Fibroblast of lung (primary cell): ENCODE data around the gene ACKR2. TPM values are rescaled to one million over a fixed set of nuclear protein-coding genes. Genes with fewer than 3 reads are reported as not detected.

ENCODE experiments used
- DNase-seq, 2 donors: peaks; one replicate each; pipeline versions ENCODE4 v3.0.0 to v3.0.0-alpha.2; 2010; ENCODE audit warnings: low read depth in 2 of 2
- H2AFZ ChIP-seq: 2 replicates; pipeline ENCODE4 v1.5.1; 2012; ENCODE audit warnings: low read length, control low read depth, inconsistent platforms
- H3K27ac ChIP-seq: 2 replicates; pipeline ENCODE4 v1.5.1; 2011; ENCODE audit warnings: low read length, control low read depth; ENCODE audit not compliant: insufficient read depth
- H3K27me3 ChIP-seq: 2 replicates; pipeline ENCODE4 v1.5.1; 2011; ENCODE audit warnings: mild to moderate bottlenecking, low read length; ENCODE audit not compliant: control insufficient read depth, insufficient read depth
- H3K36me3 ChIP-seq: 2 replicates; pipeline ENCODE4 v1.5.1; 2011; ENCODE audit warnings: low read length; ENCODE audit not compliant: control insufficient read depth, insufficient read depth
- H3K4me1 ChIP-seq: 2 replicates; pipeline ENCODE4 v1.5.1; 2011; ENCODE audit warnings: low read length; ENCODE audit not compliant: control insufficient read depth, insufficient read depth; ENCODE audit errors: extremely low read depth
- H3K4me2 ChIP-seq: 2 replicates; pipeline ENCODE4 v1.5.1; 2011; ENCODE audit warnings: low read length, control low read depth; ENCODE audit not compliant: insufficient read depth; ENCODE audit errors: extremely low read depth
- H3K4me3 ChIP-seq, 4 experiments: fragments of 200-600 bp in 1 of 4; sonication (generic) in 1 of 4; replicated peaks in 1 of 4; 2 replicates each; pipeline ENCODE4 v1.5.1; 2011 to 2016; ENCODE audit warnings: low read length in 4 of 4, low read depth in 3 of 4, mild to moderate bottlenecking in 3 of 4, control low read depth in 2 of 4, inconsistent platforms in 1 of 4, mixed read lengths in 1 of 4; ENCODE audit not compliant: insufficient read depth in 1 of 4; ENCODE audit errors: control extremely low read depth in 1 of 4
- H3K79me2 ChIP-seq: 2 replicates; pipeline ENCODE4 v1.5.1; 2012; ENCODE audit warnings: mild to moderate bottlenecking, low read length, inconsistent platforms; ENCODE audit not compliant: control insufficient read depth, insufficient read depth
- H3K9ac ChIP-seq: 2 replicates; pipeline ENCODE4 v1.5.1; 2011; ENCODE audit warnings: mild to moderate bottlenecking, low read length, control low read depth; ENCODE audit not compliant: insufficient read depth
- H3K9me3 ChIP-seq: 2 replicates; pipeline ENCODE4 v1.5.1; 2012; ENCODE audit warnings: low read depth, low read length; ENCODE audit not compliant: control insufficient read depth, insufficient read depth
- H4K20me1 ChIP-seq: 2 replicates; pipeline ENCODE4 v1.5.1; 2011; ENCODE audit warnings: low read length; ENCODE audit not compliant: control insufficient read depth, insufficient read depth; ENCODE audit errors: extremely low read depth
- EZH2 ChIP-seq: IDR thresholded peaks from 2 replicates; pipeline ENCODE4 v1.5.1; 2012; ENCODE audit warnings: low read length, control low read depth, mild to moderate bottlenecking; ENCODE audit errors: missing control alignments
- polyA plus RNA-seq, 2 donors: library from polyadenylated mRNA; depleted of rRNA in 1 of 2; stranded (reverse) in 1 of 2; unstranded in 1 of 2; fragments of >200 nt; gene quantifications; 2 replicates each; pipeline ENCODE4 v1.2.1, GENCODE V29; 2011 to 2012; ENCODE audit warnings: missing spikeins in 1 of 2
- total RNA-seq: library from RNA; depleted of rRNA; stranded (reverse); fragments of >200 nt; gene quantifications from 2 replicates; pipeline ENCODE4 v1.2.1, GENCODE V29; 2014
- TF ChIP-seq, protein P1 (sequence below), 2 donors: IDR thresholded peaks in 1 of 2; conservative IDR thresholded peaks in 1 of 2; 1 replicate in 1 of 2; 2 replicates in 1 of 2; pipeline ENCODE4 v1.5.1; 2011 to 2012; ENCODE audit warnings: low read length in 2 of 2, control low read depth in 1 of 2, inconsistent platforms in 1 of 2, low read depth in 1 of 2, mild to moderate bottlenecking in 1 of 2

ACKR2 gene
- total and polyA plus RNA-seq, 2 donors (not counting 1 experiment from before 2014, with no cell fraction given): under 0.01 to 0.19 TPM

DNA sequence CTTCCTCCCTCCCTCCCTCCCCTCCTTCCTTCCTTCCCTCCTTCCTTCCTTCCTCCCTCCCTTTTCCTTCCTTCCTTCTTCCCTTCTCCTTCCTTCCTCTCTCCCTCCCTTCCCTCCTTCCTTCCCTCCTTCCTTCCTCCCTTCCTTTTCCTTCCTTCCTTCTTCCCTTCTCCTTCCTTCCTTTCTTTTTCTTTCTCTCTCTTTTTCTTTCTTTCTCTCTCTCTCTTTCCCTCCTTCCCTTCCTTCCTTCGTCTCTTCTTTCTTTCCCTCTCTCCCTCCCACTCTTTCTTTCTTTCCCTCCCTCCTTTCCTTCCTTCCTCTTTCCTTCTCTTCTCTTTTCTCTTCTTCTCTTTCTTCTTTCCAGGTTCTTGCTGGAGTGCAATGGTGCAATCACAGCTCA lies 94.8 kb downstream of the ACKR2 start:
- Histone ChIP-seq H3K4me2 (no peak overlapping the region), H3K4me3 (no peak overlapping the region), H2AFZ (no peak overlapping the region), H3K4me1 (no peaks in the 10 kb centered on the region), H3K79me2 (no peaks in the 10 kb centered on the region), H3K36me3 (no peaks in the 10 kb centered on the region), H3K27ac (no peak overlapping the region), H3K27me3 (peaks cover 17% of the 10 kb centered on the region), H3K9me3 (no peaks in the 10 kb centered on the region), H3K9ac (no peak overlapping the region), H4K20me1 (no peaks in the 10 kb centered on the region)
- no peak for TF ChIP-seq EZH2
- TF ChIP-seq, protein P1, sequence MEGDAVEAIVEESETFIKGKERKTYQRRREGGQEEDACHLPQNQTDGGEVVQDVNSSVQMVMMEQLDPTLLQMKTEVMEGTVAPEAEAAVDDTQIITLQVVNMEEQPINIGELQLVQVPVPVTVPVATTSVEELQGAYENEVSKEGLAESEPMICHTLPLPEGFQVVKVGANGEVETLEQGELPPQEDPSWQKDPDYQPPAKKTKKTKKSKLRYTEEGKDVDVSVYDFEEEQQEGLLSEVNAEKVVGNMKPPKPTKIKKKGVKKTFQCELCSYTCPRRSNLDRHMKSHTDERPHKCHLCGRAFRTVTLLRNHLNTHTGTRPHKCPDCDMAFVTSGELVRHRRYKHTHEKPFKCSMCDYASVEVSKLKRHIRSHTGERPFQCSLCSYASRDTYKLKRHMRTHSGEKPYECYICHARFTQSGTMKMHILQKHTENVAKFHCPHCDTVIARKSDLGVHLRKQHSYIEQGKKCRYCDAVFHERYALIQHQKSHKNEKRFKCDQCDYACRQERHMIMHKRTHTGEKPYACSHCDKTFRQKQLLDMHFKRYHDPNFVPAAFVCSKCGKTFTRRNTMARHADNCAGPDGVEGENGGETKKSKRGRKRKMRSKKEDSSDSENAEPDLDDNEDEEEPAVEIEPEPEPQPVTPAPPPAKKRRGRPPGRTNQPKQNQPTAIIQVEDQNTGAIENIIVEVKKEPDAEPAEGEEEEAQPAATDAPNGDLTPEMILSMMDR (conservative IDR thresholded peaks at IDR 0.05 in 1 of 2, IDR thresholded peaks at IDR 0.05 in 1 of 2; ENCODE audit: low read depth in 1 of 2, low read length in 2 of 2): no peak
- no peak for DNase-seq

DNA sequence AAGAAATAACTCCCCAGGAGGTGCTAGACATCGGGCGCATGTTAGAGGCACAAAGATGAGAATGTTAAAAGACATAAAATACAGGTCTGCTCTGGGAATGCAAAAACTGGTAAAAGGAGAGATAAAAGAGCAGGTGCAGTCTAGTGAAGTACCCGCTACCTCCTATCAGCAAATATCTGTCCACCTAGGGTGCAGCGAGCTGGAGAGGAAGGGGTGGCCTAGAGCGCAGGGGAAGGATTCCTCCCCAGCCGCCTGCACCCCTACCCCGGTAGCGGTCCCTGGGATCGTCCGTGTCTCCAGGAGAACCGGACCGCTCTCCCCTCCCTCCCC lies 96.5 kb downstream of the ACKR2 start:
- Histone ChIP-seq H3K27ac (no peak overlapping the region), H3K79me2 (no peaks in the 10 kb centered on the region), H2AFZ (no peak overlapping the region), H3K4me1 (no peaks in the 10 kb centered on the region), H3K27me3 (peaks cover 17% of the 10 kb centered on the region), H3K9ac (no peak overlapping the region), H3K9me3 (no peaks in the 10 kb centered on the region), H3K4me3 (peak overlapping the region in 3 of 4 experiments; percentile 6 to 62 (median 55)), H3K4me2 (no peak overlapping the region), H3K36me3 (no peaks in the 10 kb centered on the region), H4K20me1 (no peaks in the 10 kb centered on the region)
- TF ChIP-seq, protein P1 (conservative IDR thresholded peaks at IDR 0.05 in 1 of 2, IDR thresholded peaks at IDR 0.05 in 1 of 2; ENCODE audit: low read depth in 1 of 2, low read length in 2 of 2): no peak
- no peak for TF ChIP-seq EZH2
- DNase-seq: peak in 1 of 2 donors; percentile 4

DNA sequence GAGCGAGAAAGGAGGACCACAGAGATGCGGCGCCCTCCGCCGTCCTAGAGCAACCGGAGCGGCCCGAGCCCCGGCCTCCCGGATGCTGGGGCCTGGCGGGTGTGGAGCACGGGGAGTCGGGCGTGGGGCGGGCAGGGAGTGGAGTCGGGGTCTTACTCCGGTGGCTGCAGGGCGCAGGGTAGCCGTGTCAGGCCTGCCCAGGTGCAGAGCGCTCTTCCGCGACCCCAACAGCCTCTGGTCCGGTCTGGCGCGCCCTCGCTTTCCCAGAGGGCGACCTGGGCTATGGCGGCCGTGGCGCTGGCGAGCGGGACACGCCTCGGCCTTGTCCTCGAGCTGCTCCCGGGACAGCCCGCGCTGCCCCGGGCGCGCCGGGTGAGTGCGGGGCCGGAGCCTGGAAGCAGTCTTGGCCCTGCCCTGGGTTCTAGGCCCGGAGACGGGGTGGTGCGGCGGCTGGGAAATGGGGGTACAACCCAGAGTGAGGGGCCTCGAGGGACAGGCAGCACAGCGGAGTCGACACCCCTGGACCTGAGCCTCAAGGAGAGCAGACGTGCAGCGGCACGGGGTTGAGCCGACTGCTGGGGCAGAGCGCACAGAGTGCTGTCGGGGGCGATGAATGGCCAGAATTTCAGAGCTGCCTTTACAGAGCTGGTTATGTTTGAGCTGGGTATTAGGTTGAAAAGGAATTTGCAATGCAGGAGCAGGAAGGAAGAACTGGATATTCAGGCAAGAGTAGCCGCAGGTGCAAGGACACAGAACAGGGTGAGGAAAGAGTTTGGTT lies 97.0 kb downstream of the ACKR2 start, which contains the start of gene ZNF662:
TSS of gene ZNF662 (plus strand) at position 73 of the 778 bp plus-strand sequence. CDS start 1,973 bp downstream, outside the sequence.
- H3K4me2 ChIP-seq: peak within 1 kb of the TSS; percentile 42
- no peak within 1 kb of the TSS for H3K27ac ChIP-seq
- H2AFZ ChIP-seq: peak within 1 kb of the TSS; percentile 39
- peak within 1 kb of the TSS; percentile 6 to 62 (median 42) for H3K4me3 ChIP-seq
- no peaks in the 10 kb centered on the region for H3K36me3 ChIP-seq
- H4K20me1 ChIP-seq: no peaks in the 10 kb centered on the region
- no peaks in the 10 kb centered on the region for H3K4me1 ChIP-seq
- peak; percentile 21 for TF ChIP-seq EZH2
- TF ChIP-seq, protein P1 (conservative IDR thresholded peaks at IDR 0.05 in 1 of 2, IDR thresholded peaks at IDR 0.05 in 1 of 2; ENCODE audit: low read depth in 1 of 2, low read length in 2 of 2): no peak
- no peaks in the 10 kb centered on the region for H3K79me2 ChIP-seq
- H3K9ac ChIP-seq: peak within 1 kb of the TSS; percentile 45
- no peaks in the 10 kb centered on the region for H3K9me3 ChIP-seq
- DNase-seq: peak; percentile 30 to 55
- H3K27me3 ChIP-seq: peaks cover 17% of the 10 kb centered on the region
